Ishikawa (cell line): ENCODE measurements around the gene IGFBP6.

Experiments
- CEBPB ChIP-seq: IDR thresholded peaks from 2 replicates; pipeline ENCODE4 v1.6.1; 2012
- CREB1 ChIP-seq: IDR thresholded peaks from 2 replicates; pipeline ENCODE4 v1.6.1; 2012; ENCODE audit warnings: low read depth
- EGR1 ChIP-seq: IDR thresholded peaks from 2 replicates; pipeline ENCODE4 v1.6.1; 2012
- EP300 ChIP-seq: IDR thresholded peaks from 2 replicates; pipeline ENCODE4 v1.6.1; 2012; ENCODE audit warnings: borderline replicate concordance
- FOXM1 ChIP-seq: IDR thresholded peaks from 2 replicates; pipeline ENCODE4 v1.6.1; 2012; ENCODE audit warnings: low read depth, borderline replicate concordance
- MAX ChIP-seq: IDR thresholded peaks from 2 replicates; pipeline ENCODE4 v1.6.1; 2012
- NFIC ChIP-seq: IDR thresholded peaks from 2 replicates; pipeline ENCODE4 v1.6.1; 2012
- RAD21 ChIP-seq: IDR thresholded peaks from 2 replicates; pipeline ENCODE4 v1.6.1; 2012; ENCODE audit warnings: low read depth
- REST ChIP-seq: IDR thresholded peaks from 2 replicates; pipeline ENCODE4 v1.6.1; 2012; ENCODE audit warnings: low read depth, mild to moderate bottlenecking
- TAF1 ChIP-seq: IDR thresholded peaks from 2 replicates; pipeline ENCODE4 v1.6.1; 2012; ENCODE audit warnings: low read depth, mild to moderate bottlenecking
- TCF12 ChIP-seq: IDR thresholded peaks from 2 replicates; pipeline ENCODE4 v1.6.1; 2012; ENCODE audit warnings: low read depth
- TEAD4 ChIP-seq: IDR thresholded peaks from 2 replicates; pipeline ENCODE4 v1.6.1; 2012
- USF1 ChIP-seq: IDR thresholded peaks from 2 replicates; pipeline ENCODE4 v1.6.1; 2012
- YY1 ChIP-seq: IDR thresholded peaks from 2 replicates; pipeline ENCODE4 v1.6.1; 2012; ENCODE audit warnings: low read depth
- ZBTB7A ChIP-seq: IDR thresholded peaks from 2 replicates; pipeline ENCODE4 v1.6.1; 2012; ENCODE audit warnings: low read depth

Gene IGFBP6

GRCh38 chr12:53090105-53090504 lies 7.4 kb upstream of the IGFBP6 start:
- TF ChIP-seq TCF12 (no peak), EP300 (no peak), USF1 (no peak), TEAD4 (no peak)

- TF ChIP-seq REST (no peak), ZBTB7A (no peak)
Measured at GRCh38 chr12:53090554-53090953, 6.9 kb upstream of the IGFBP6 start.

- TF ChIP-seq FOXM1: no peak
Measured at GRCh38 chr12:53091756-53092155, 5.7 kb upstream of the IGFBP6 start.

GRCh38 chr12:53093777-53094393 lies 3.6 kb upstream of the IGFBP6 start:
- no peak for TF ChIP-seq ZBTB7A
- TF ChIP-seq NFIC: no peak
- no peak for TF ChIP-seq REST
- TF ChIP-seq FOXM1: no peak
- TF ChIP-seq YY1: no peak
- TF ChIP-seq USF1: no peak
- no peak for TF ChIP-seq EGR1
- no peak for TF ChIP-seq RAD21
- TF ChIP-seq MAX: no peak
- no peak for TF ChIP-seq CEBPB

GRCh38 chr12:53094394-53094787 lies 3.1 kb upstream of the IGFBP6 start:
- no peak for TF ChIP-seq ZBTB7A
- no peak for TF ChIP-seq YY1
- no peak for TF ChIP-seq NFIC
- no peak for TF ChIP-seq EGR1
- no peak for TF ChIP-seq FOXM1
- TF ChIP-seq TAF1: no peak
- no peak for TF ChIP-seq CEBPB
- TF ChIP-seq TCF12: no peak
- no peak for TF ChIP-seq EP300
- no peak for TF ChIP-seq MAX
- TF ChIP-seq USF1: no peak
- no peak for TF ChIP-seq RAD21
- no peak for TF ChIP-seq REST
- no peak for TF ChIP-seq TEAD4
- TF ChIP-seq CREB1: no peak
